HG02884 (cell line): Measurements from ENCODE around the gene RCAN1.

Experiments used
- ATAC-seq: cut with Tn5 transposase; IDR thresholded peaks from one replicate; pipeline ENCODE4 v1.9.1; 2021; ENCODE audit warnings: mild to moderate bottlenecking, moderate library complexity; ENCODE audit not compliant: unreplicated experiment

Gene RCAN1

DNA sequence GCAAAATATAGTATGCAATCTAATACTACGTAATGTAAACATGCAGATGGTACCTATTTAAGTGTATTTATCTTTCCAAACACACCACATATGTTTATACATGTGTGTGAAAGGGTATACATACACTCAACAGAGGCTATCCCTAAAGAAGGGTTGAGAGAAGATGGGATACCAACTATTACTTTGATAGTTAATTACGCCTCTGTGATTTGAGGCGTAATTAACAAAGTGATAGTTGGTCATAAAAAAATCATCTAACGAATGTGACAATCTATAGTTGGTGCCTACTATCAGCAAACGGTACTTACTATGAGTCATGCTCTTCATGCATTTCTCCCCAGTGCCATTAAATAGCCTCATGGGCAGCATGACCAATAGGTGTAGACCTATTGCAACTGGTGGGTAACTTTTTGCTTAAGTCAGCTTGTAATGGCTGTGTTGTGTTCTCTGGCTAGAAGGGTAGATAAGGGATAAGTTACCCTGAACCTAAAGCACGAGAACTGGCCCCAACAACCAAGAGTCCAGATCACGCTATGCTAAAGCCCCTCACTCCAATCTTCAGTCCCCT is 15.3 kb downstream of the RCAN1 start:
- no peak for ATAC-seq

DNA sequence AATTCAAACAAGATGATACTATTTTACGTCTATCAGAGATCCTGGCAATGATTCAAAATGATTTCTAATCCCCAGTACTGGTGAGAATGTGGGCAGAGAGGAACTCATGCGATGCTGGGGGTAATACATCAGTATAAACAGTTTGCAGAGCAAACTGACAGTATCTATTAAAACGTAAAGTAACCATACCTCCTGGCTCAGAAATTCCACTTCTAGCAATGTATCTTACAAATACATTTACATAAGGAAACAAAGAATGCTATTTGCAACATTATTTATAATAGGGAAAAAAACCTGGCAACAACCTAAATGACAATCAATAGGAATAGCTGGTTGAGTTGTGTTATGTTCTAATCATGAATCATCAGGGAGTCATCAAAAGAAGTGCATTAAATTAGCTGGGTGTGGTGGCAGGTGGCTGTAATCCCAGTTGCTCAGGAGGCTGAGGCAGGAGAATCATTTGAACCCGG is 15.9 kb downstream of the RCAN1 start:
- ATAC-seq = no peak

DNA sequence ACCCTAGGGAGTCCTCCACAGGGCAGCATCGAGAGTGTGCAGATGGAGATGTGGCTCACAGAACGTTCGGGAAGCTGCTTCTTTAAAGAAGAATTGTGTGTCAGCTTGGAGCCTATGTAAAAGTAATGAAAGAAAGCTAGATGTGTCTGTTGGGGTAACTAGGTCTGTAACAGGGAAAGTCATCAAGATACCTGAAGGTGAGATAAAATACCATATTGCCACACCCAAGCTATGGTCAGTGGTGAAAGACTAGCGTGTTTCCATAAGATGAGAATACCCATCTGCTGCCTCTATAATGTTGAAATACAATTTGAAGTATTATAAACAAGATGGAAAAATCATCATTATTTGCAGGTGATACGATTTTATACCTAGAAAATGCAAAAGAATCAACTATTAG is 17.5 kb downstream of the RCAN1 start:
- ATAC-seq = no peak

DNA sequence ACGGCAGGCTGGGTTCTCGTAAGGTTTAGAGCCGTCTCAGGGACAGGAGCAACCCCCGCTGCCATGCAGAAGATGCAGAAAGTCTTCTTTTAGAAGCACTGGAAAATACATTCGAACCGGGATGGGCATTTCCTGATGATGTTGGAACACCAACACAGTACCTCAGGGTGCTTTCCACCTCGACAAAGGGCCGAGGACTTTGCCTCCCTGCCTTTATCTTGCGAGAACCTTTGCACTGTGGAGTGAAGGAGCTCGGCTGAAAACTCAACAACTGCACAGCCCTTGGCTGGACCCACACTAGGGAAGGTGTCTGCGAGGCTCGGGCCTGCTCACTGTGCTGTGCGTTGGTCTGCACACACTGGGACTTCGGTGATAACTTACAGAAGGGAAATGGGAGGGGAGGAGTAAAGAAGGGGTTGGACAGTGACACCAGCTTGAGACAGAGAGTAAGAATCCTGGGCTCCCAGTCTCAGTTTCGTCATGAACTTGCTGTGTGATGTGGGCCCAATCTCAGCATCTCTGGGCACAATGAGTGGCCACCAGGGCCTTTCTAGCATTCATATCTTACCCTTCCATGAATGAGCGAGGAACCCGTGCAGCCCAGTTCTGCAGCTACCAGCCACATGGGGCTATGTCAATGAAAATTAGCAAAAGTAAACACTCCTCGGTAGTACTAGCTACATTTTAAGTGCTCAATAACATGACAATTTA is 18.2 kb downstream of the RCAN1 start:
- no peak for ATAC-seq

DNA sequence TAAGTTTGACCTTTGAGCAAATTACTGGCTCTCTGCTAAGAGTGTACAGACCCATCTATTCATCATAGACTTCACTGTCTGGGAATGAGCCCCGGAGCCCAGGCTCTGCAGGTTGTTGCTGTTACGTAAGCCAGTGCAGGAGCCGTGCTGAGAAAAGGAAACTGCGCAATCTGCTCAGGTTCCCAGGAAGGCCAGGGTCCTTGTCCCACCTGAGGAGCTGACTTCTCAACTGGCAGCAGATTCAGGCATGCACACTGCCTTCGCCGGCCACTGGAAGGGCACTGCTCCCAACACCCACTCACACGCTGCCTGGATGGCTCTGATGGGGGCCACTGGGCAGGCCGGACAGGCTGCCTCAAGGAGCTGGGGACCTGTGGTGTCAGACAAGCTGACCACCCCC is 19.5 kb downstream of the RCAN1 start:
- ATAC-seq = no peak

DNA sequence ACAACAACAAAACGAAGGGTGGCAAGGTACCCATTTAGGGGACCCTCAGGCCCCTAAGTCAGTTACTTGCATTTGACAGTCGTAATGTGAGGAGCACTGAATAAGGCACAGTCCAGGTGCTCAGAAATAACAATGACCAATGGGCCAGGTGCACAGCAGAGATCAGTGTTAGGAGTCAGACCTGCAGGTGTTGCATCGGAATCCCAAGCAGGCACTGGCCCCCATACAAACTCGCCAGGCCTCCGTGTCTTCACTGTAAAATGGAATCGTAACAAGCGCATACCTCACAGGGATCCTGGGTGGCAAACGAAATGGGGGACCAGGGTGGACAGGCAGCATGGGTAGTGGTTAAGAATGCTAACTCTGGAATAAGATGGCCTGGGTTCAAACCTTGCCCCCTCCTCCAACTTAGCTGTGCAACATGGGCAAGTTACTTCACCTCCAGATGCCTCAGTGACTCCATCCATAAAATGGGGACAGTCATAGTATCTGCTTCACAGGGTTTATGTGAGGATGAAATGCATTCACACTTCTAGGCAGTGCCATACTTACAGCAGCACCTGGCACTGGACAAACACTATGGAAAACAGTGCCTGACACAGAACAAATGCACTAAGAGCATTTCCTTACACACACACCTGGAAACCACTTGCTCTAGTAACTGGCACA is 20.2 kb downstream of the RCAN1 start:
- ATAC-seq = no peak

DNA sequence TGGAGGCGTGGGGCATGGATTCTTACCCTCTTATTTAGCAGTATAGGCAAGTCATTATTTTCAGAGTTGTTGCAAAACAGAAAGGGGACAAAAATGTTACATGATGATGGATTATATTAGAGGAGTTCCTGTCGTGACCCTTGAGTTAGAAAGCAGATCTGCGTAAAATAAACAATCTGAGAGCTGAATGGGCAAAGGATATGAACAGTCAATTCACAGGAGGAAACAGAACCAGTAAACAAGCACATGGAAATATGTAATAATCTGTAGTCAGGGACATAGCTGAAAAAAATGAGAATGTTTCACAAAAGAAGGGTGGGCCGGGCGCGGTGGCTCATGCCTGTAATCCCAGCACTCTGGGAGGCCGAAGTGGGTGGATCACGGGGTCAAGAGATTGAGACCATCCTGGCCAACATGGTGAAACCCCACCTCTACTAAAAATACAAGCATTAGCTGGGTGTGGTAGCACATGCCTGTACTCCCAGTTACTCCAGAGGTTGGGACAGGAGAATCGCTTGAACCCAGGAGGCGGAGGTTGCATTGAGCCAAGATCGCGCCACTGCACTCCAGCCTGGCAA is 20.9 kb downstream of the RCAN1 start:
- no peak for ATAC-seq

DNA sequence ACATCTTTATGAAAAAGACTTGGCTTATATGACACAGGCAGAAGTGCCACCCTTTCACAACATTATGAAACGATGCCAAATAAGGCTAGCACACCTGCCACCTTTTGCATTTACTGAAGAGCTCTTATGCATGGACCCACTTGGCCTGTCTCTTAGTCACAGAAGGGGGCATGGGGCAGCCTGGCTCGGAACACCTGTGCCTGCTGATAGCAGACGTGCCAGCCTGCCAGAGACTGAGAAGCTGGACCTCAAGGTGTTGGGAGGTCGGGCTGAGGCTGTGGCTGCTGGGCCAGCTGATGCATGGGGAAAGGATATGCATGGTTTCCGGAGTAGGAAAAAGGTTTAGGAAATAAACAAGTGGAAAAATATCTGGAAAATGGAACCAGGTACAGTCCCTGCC is 21.5 kb downstream of the RCAN1 start:
- ATAC-seq = no peak

DNA sequence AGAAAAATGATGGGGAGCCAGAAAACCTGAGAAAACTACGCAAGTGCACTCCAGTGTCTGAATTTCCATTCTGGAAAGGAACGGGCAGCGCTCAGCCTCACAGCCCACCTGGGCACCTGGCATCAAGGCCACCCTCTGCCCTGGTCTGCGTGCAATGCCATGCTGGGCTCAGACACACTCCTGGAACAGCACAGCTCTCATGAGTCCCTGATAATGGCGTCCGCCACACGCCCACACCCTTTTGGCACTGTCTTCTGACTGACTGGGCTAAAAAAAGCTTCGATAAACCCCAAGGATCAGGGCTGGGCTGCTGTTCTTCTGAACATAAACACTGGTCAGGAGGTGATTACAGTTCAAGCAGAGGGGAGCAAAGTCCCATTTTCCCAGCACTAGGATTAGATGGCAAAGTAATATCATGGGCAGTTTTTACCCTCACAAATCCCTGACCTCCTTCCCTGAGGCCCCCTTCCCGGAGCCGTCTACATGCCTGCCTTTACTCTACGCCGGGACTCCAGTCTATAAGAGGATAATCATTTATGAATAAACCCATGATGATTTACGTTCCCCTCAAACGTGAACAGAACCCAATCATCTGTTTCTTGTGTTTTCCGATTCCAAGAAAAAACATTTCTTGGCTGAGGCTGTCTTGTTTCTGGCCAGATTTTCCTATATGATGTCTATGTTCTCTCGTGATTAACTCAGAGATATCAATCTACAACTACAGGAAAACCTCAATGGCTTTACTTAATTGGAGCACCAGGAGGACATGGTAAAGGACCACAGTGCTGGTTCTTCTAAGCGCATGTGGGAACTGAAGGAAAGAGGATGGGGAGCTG is 22.6 kb downstream of the RCAN1 start:
- no peak for ATAC-seq

DNA sequence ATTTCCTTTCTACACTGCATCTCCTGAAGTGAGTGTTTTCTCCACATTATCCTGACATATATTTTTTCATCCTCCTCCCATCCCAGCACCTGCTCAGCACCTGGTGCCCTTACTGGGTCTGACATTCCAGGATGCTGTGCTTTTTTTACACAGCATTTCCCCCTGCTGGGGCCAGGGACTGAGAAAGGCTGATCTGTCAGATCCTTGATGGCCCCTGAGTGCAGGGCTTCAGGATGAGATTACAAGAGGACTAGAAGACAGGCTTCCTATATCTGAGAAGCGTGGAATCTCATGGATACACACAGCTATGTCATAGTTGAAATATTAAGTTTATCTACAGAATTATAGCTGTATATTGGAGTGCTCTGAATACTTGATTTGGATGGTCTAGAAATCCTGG is 24.4 kb downstream of the RCAN1 start:
- no peak for ATAC-seq

DNA sequence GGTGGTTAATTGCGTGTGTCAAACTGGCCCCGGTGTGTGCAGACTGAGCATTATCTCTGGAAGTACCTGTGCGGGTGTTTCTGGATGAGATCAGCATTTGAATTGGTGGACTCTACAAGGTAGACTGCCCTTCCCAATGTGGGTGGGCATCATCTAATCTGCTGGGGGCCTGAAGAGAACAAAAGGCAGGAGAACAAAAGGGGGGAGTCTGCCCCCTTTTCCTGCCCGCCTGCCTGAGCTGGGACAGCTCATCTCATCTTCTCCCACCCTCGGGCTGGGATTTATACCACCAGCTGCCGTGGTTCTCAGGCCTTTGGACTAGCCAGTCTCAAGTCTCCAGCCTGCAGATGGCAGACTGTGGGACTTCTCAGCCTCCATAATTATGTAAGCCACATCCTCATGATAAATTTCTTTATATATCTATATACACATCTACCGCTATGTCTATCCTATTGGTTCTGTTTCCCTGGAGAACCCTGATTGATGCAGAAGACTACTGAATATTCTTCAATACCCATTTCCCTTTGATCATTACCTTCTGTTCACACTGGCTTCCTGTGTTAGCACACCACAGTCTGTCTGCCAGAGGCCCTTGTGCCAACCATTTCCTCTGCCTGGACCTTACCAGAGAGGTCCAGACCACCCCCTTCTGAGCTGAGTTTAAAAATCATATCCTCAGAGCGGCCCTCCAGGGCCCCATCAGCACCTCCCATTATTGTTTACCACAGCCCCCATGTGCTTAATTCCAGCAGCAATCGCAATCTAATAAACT is 25.2 kb downstream of the RCAN1 start:
- no peak for ATAC-seq

DNA sequence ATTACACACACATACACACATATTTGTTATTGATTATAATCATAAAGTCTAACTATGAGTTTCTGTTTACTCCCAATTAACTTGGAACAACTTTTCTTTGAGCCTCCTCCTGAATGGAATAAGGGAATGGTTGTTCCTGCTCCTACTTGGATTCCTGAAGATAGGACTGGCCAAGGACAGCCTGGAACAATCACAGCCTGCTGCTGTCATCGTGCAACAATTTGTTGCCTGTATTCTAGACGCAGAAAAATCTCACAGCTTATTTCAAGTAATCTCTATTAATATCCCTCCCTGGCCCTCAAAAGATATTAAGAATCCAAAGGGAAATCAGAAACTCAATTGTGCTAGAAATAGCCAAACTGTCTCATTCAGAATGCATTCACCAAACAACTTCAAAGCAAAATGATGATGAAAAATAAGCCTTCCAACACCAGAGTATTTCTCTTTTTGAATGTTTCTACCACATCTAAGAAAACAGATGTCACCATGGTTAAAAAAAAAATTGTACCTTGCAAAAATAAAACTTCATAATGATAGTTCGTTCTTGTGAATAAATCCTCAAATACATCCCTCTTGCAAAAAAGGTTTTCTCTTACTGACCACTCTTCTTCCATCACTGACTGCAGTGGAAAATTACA is 30.9 kb downstream of the RCAN1 start:
- ATAC-seq = no peak

DNA sequence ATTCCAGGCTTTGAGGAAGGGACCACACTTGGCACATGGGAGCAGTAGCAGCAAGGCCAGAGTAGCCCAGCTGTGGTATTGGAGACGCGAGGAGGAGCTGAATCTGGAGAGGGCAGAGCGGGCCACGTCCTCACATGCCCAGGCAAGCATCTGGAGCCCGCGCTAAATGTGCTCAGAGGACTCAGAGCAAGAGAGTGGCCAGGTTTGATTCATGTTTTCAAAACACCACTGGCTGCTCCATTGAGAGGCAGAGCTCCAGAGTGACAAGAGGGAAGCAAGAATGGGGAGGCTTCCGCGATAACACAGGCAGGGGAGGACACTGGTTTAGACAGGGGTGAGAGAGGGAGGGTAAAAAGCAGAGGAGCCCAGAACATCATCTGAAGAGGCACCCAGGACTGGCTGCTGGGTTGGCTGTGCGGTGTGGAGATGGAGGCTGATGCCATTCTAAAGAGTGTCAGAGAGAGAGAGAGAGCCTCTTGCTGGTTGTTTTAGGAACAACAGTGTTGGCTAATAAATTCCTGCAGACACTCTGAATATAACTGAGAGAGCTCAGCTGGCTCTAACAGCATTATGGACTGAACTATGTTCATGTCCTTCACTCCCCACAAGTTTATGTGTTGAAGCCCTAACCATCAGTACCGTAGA is 32.3 kb downstream of the RCAN1 start:
- no peak for ATAC-seq

DNA sequence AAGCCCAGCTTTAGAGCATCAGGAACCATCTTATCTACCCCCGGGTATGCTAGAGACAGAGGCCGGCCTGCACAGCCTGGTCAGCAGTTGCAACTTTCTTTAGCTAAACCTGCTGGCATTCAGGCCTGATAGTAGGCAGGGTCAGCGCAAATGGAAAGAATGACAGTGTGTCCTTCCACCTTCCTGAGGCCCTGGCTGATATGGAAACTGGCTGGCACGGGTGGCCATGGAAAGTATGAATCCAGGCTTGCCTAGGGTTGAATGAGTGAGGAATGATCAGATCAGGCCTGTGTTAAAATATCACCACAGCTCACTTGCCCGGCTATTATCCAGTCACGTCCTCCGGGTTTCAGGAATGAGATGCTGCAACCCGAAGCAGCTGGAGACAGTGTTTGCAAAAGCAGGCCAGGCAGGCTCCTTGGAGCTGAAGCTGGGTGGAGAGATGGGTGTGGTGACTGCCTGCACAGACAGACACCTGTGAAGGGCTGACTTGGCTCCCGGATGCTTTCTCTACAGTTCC is 34.7 kb downstream of the RCAN1 start:
- no peak for ATAC-seq

DNA sequence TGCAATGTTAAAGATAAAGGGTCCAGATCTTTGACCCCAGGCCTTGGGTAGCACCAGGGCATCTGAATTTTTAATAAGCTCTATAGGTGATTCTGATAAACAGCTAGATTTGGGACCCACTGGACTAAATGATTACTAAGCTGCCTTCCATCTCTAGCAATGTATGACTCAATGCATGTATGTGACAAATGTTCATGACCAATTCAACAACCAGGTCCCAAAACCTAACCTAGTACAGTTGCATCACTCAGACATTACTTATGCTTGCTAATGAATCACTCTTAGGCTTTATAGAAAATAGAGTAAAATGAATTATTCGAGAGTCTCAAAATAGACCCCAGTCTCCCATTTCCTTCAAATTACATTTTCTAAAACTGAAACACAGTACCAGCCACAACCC is 35.5 kb downstream of the RCAN1 start:
- no peak for ATAC-seq

DNA sequence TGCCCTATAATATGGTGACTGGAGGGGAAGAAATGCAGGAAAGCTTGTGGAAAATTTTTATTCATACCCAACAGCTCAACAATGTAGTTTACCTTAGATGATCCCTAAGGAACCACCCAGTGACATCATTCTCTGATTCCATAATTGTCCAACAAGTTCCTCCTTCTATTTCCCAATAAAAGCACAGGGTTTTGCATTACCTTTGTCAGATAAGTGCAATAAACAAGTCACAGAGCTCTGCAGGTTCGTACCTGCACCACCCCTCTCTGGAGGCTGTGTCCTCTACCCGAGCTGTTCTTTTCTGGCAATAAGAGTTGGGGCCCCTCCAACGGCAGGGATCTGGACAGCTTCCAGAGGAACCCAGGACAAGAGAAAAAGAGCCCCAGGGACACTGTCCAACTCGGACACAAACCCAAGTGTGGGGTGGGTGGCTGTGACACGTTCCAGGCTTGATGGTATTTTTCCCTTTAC is 38.8 kb downstream of the RCAN1 start:
- no peak for ATAC-seq

DNA sequence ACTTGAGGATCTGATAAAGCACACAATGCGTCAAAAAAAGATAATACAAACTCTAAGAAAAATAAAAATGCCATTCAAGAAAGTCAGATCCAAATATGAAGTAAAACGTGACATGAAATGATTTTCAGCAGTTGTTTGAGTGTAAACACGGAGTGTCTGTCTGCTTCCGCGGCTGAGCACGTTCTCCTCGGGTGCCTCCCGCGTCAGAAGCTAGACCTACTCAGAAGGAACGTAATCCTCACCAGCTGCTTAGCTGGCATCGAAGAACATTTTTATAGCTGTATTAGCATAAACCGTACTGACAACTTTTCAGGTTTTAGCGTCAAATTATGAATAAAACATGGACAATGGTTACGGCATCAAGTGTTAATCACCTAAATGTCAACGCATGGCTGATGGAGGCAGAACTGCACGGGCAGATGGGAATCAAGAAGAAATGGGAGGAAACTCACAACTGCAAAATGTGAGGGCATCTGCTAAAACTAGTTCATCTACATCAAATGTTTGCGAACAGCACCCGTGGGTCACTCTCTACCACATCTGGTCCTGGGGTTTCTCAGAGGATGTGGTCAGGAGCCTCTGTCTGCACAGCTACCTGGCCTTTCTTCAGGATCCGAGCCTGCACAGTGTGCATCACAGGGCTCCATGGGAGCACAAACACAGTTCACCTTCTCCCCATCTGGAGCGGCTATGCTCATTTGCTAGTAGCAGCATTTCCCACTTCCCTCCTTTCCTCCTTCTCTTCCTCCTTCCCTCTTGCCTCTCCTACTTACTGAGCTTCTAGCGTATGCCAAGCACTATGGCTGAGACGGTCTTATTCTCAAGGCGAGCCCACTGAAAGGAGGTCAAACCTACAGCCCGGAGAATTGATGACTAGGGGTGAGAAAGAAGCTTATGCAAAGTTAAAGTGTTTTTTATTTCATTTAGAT is 40.0 kb downstream of the RCAN1 start:
- ATAC-seq = no peak

DNA sequence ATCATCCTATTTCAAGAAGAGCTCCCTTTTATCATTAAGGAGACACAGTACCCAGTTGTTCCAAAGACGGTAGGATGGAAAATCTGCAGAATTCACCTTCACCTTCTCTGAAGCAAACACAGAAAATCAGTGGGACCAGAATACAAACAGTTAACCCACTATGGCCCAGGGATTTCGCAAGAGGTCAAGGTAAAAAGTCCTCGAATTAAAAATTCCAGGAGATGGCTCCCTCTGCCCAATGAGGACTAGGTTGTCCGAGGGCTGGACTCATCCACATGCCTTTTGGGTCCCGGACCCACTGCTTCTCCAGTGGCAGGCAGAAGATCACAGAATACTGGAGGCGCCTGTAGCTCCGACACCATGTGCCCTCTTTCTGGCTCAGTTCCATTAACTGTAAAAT is 42.9 kb downstream of the RCAN1 start:
- no peak for ATAC-seq
